Activated T-cell treated with anti-CD3 and anti-CD28 coated beads, Interleukin-2, amount 50 U/mL, for 24 hours (primary cell): ENCODE data around the gene CES2.
"Not testable (repeated sequence)": the region's sequence is repeated elsewhere in the genome, so short reads cannot be mapped to it uniquely, and the experiment has no call there.

Experiments
- DNase-seq: peaks from one replicate; pipeline ENCODE4 v3.0.0-alpha.2; 2020
- H3K27ac Mint-ChIP-seq: 2 replicates; pipeline ENCODE4 v1.8.0; 2020; ENCODE audit warnings: mild to moderate bottlenecking, mixed read lengths
- H3K27me3 Mint-ChIP-seq: 2 replicates; pipeline ENCODE4 v1.8.0; 2020; ENCODE audit warnings: mixed read lengths
- H3K36me3 Mint-ChIP-seq: 2 replicates; pipeline ENCODE4 v1.8.0; 2020; ENCODE audit warnings: low read depth, mixed read lengths
- H3K4me1 Mint-ChIP-seq: 2 replicates; pipeline ENCODE4 v1.8.0; 2020; ENCODE audit warnings: low read depth, mixed read lengths
- H3K4me3 Mint-ChIP-seq: 2 replicates; pipeline ENCODE4 v1.8.0; 2020; ENCODE audit warnings: mild to moderate bottlenecking, moderate library complexity, mixed read lengths
- H3K9me3 Mint-ChIP-seq: 2 replicates; pipeline ENCODE4 v1.8.0; 2020; ENCODE audit warnings: mixed read lengths

Gene CES2

DNA sequence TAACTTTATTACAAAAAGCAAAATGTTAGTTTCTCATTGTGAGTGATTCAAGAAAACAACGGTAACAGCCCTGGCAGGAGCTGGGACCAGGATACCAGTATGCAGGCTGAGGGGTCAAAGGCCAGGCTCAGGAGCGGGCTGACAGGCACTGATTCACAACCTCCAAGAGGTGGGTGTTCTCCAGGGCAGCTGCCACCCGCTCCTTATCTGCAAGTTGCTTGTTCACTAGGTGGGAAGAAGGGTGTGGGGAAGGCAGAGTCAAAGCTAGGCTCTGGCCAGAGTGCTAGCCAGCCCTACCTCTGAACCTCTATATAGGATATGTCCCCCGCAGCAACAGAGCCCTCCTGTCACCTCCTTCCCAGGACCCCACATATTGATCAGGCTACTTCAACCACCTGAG is 3.2 kb upstream of the CES2 start:
- Mint-ChIP-seq H3K9me3 (no peaks in the 10 kb centered on the region), H3K27me3 (no peaks in the 10 kb centered on the region), H3K36me3 (peaks cover 66% of the 10 kb centered on the region), H3K27ac (peak overlapping the region; percentile 99), H3K4me3 (peak overlapping the region; percentile 99), H3K4me1 (peaks cover 51% of the 10 kb centered on the region)
- no peak for DNase-seq

GRCh38 chr16:66933776-66934137 is 1.6 kb upstream of the CES2 start:
- H3K36me3 Mint-ChIP-seq: peaks cover 82% of the 10 kb centered on the region
- no peak for DNase-seq
- H3K27ac Mint-ChIP-seq: peak overlapping the region; percentile 99
- no peaks in the 10 kb centered on the region for H3K9me3 Mint-ChIP-seq
- H3K4me1 Mint-ChIP-seq: peaks cover 51% of the 10 kb centered on the region
- H3K27me3 Mint-ChIP-seq: no peaks in the 10 kb centered on the region
- peak overlapping the region; percentile 99 for H3K4me3 Mint-ChIP-seq

DNA sequence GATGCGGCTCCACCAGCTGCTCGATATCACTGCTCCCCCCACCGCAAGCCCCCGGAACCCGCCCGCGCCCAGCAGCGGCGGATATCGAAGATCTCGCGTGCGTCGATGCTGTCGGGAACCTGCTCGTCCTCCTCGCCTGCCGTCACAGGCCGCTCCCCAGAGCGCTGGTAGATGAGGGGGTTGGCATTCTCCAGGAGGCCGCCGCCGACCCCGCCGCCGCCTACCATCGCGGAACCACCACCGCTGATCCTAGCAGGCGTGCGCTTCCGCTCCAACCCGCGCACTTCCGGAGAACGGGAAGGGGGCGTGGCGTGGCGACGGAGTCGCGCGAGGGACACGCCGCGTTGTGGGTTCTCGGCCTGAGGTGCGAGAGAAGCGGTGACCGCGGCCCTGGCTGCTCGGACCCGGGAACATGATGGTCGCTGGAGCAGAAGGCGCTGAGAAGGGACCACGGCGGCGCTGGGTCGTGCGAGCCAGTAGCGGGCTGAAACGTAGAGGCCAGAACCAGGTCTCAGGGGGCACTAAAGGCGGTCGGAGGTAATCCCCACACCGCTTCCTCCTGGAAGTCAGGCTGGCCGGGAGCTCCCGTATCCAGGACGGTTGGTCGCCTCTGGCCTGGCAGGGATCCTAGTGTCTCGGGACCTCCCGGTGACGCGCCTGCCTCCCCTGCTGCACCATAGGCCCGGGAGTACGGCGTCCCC is 1.0 kb upstream of the CES2 start, which contains the start of gene CIAO2B:
TSS of gene CIAO2B (minus strand) at position 265 of the 701 bp plus-strand sequence. CDS start at position 227, 38 bp downstream.
- Mint-ChIP-seq H3K27me3 (no peaks in the 10 kb centered on the region), H3K36me3 (peaks cover 87% of the 10 kb centered on the region), H3K4me3 (peak within 1 kb of the TSS; percentile 99), H3K4me1 (peaks cover 50% of the 10 kb centered on the region), H3K9me3 (no peaks in the 10 kb centered on the region), H3K27ac (peak within 1 kb of the TSS; percentile 99)
- DNase-seq: peak; percentile 93

GRCh38 chr16:66934839-66935313 is 440 bp upstream of the CES2 start:
- H3K27ac Mint-ChIP-seq: peak overlapping the region; percentile 99
- H3K27me3 Mint-ChIP-seq, DNase-seq, H3K9me3 Mint-ChIP-seq: not testable (repeated sequence)
- peak overlapping the region; percentile 99 for H3K4me3 Mint-ChIP-seq
- peaks cover 50% of the 10 kb centered on the region for H3K4me1 Mint-ChIP-seq
- peaks cover 89% of the 10 kb centered on the region for H3K36me3 Mint-ChIP-seq

GRCh38 chr16:66936462-66936861 is 1.1 kb downstream of the CES2 start:
- peak overlapping the region; percentile 99 for H3K4me3 Mint-ChIP-seq
- H3K4me1 Mint-ChIP-seq: peaks cover 50% of the 10 kb centered on the region
- no peaks in the 10 kb centered on the region for H3K9me3 Mint-ChIP-seq
- peak overlapping the region; percentile 99 for H3K27ac Mint-ChIP-seq
- H3K27me3 Mint-ChIP-seq: no peaks in the 10 kb centered on the region
- no peak for DNase-seq
- peaks cover 94% of the 10 kb centered on the region for H3K36me3 Mint-ChIP-seq

DNA sequence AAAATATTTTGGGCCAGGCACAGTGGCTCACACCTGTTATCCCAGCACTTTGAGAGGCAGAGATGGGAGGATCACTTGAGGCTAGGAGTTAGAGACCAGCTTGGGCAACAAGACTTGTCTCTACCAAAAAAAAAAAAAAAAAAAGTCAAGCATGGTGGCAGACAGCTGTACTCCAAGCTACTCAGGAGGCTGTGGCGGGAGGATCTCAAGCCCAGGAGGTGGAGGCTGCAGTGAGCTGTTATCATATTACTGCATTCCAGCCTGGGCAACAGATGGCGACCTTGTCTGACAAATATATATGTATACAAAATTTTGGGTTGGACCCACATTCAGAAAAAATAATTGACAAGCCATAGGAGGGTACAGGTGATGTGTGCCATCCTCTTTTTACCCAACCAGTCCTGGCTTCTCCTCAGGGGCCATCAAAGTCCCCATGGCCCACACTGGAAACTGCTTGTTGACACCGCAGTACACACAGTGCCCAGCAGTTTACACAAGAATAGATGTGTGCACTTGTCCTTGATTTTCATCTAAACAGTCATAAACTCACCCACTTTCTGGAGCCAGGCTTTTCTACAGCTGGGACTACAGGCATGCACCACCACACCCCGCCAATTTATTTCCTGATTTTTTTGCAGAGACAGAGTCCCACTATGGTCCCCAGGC is 1.7 kb downstream of the CES2 start:
- H3K36me3 Mint-ChIP-seq: peaks cover 94% of the 10 kb centered on the region
- peak overlapping the region; percentile 99 for H3K4me3 Mint-ChIP-seq
- H3K4me1 Mint-ChIP-seq: peaks cover 46% of the 10 kb centered on the region
- peak overlapping the region; percentile 99 for H3K27ac Mint-ChIP-seq
- DNase-seq: no peak
- H3K27me3 Mint-ChIP-seq: no peaks in the 10 kb centered on the region
- no peaks in the 10 kb centered on the region for H3K9me3 Mint-ChIP-seq

GRCh38 chr16:66937725-66938337 is 2.5 kb downstream of the CES2 start:
- no peaks in the 10 kb centered on the region for H3K27me3 Mint-ChIP-seq
- DNase-seq: no peak
- peak overlapping the region; percentile 77 for H3K27ac Mint-ChIP-seq
- H3K36me3 Mint-ChIP-seq: peaks cover 94% of the 10 kb centered on the region
- no peaks in the 10 kb centered on the region for H3K9me3 Mint-ChIP-seq
- no peak overlapping the region for H3K4me3 Mint-ChIP-seq
- peaks cover 39% of the 10 kb centered on the region for H3K4me1 Mint-ChIP-seq

DNA sequence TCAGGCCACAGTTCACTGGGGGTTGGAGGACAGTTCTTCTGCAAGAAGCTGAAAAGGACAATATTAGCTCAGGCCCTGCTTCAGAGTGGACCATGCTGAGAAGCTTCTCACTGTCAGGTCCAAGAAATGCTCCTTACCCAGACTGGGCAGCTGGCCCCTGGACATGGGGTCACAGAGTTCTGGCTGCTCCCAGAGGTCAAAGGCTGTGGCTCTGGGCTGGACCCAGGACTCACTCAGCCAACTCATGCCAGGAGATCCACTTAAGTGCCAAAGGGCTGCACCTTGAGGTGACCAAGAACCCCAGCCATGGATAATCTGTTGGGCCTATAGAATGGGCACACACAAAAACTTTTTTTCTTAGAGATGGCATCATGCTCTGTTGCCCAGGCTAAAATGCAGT is 4.0 kb downstream of the CES2 start:
- H3K4me1 Mint-ChIP-seq: peaks cover 25% of the 10 kb centered on the region
- no peaks in the 10 kb centered on the region for H3K9me3 Mint-ChIP-seq
- peaks cover 92% of the 10 kb centered on the region for H3K36me3 Mint-ChIP-seq
- no peak for DNase-seq
- no peak overlapping the region for H3K27ac Mint-ChIP-seq
- no peak overlapping the region for H3K4me3 Mint-ChIP-seq
- no peaks in the 10 kb centered on the region for H3K27me3 Mint-ChIP-seq

DNA sequence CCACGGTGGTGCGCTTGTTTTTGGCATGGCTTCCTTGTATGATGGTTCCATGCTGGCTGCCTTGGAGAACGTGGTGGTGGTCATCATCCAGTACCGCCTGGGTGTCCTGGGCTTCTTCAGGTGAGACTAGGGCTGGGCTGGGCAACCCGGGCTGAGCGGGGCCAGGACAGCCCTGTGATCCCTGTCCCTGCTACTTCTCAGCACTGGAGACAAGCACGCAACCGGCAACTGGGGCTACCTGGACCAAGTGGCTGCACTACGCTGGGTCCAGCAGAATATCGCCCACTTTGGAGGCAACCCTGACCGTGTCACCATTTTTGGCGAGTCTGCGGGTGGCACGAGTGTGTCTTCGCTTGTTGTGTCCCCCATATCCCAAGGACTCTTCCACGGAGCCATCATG is 4.9 kb downstream of the CES2 start:
- Mint-ChIP-seq H3K27ac (no peak overlapping the region), H3K4me3 (no peak overlapping the region), H3K36me3 (peaks cover 85% of the 10 kb centered on the region), H3K9me3 (no peaks in the 10 kb centered on the region), H3K4me1 (peaks cover 24% of the 10 kb centered on the region), H3K27me3 (no peaks in the 10 kb centered on the region)
- DNase-seq: no peak

GRCh38 chr16:66942981-66943380 is 7.7 kb downstream of the CES2 start:
- H3K4me3 Mint-ChIP-seq: no peak overlapping the region
- peaks cover 11% of the 10 kb centered on the region for H3K4me1 Mint-ChIP-seq
- H3K27ac Mint-ChIP-seq: peak overlapping the region; percentile 76
- H3K36me3 Mint-ChIP-seq: peaks cover 61% of the 10 kb centered on the region
- peaks cover 7% of the 10 kb centered on the region for H3K27me3 Mint-ChIP-seq
- DNase-seq: no peak
- H3K9me3 Mint-ChIP-seq: no peaks in the 10 kb centered on the region

- DNase-seq: no peak
- peaks cover 17% of the 10 kb centered on the region for H3K4me1 Mint-ChIP-seq
- peaks cover 12% of the 10 kb centered on the region for H3K27me3 Mint-ChIP-seq
- H3K4me3 Mint-ChIP-seq: no peak overlapping the region
- H3K27ac Mint-ChIP-seq: no peak overlapping the region
- H3K9me3 Mint-ChIP-seq: no peaks in the 10 kb centered on the region
- H3K36me3 Mint-ChIP-seq: peaks cover 56% of the 10 kb centered on the region
Observed at GRCh38 chr16:66943426-66944053, 8.2 kb downstream of the CES2 start.

GRCh38 chr16:66944054-66944441 is 8.7 kb downstream of the CES2 start:
- H3K27me3 Mint-ChIP-seq: peaks cover 17% of the 10 kb centered on the region
- H3K27ac Mint-ChIP-seq: no peak overlapping the region
- peaks cover 51% of the 10 kb centered on the region for H3K36me3 Mint-ChIP-seq
- no peak for DNase-seq
- H3K4me1 Mint-ChIP-seq: peaks cover 19% of the 10 kb centered on the region
- H3K4me3 Mint-ChIP-seq: no peak overlapping the region
- no peaks in the 10 kb centered on the region for H3K9me3 Mint-ChIP-seq

- H3K9me3 Mint-ChIP-seq, DNase-seq: not testable (repeated sequence)
Observed at GRCh38 chr16:66944971-66945370, 9.7 kb downstream of the CES2 start.

GRCh38 chr16:66945939-66946338 is 10.6 kb downstream of the CES2 start:
- Mint-ChIP-seq H3K36me3 (peaks cover 33% of the 10 kb centered on the region), H3K9me3 (no peaks in the 10 kb centered on the region), H3K27me3 (peaks cover 32% of the 10 kb centered on the region), H3K27ac (no peak overlapping the region), H3K4me1 (peaks cover 23% of the 10 kb centered on the region), H3K4me3 (no peak overlapping the region)
- DNase-seq: no peak

More at GRCh38 chr16:66944971-66945370, 9.7 kb downstream of the CES2 start:
- Mint-ChIP-seq H3K4me1 (peaks cover 19% of the 10 kb centered on the region), H3K27me3 (peaks cover 26% of the 10 kb centered on the region), H3K36me3 (peaks cover 42% of the 10 kb centered on the region)
- not testable (repeated sequence) for H3K27ac Mint-ChIP-seq, H3K4me3 Mint-ChIP-seq
